GM12878 (cell line): ENCODE data around the gene DCPS.

Experiments used
- CEBPB ChIP-seq, 2 experiments: fragments of 150-350 bp in 1 of 2; IDR thresholded peaks; 2 replicates each; pipeline ENCODE4 v1.6.1; 2012 to 2014; ENCODE audit warnings: low read depth in 2 of 2, low read length in 2 of 2, borderline replicate concordance in 1 of 2, inconsistent platforms in 1 of 2
- CTCF ChIP-seq, 3 experiments: IDR thresholded peaks in 2 of 3; conservative IDR thresholded peaks in 1 of 3; 2 replicates each; pipeline ENCODE4 v1.5.1; 2011; ENCODE audit warnings: low read depth in 3 of 3, low read length in 3 of 3, mild to moderate bottlenecking in 3 of 3, control low read depth in 2 of 3, moderate library complexity in 2 of 3, inconsistent platforms in 1 of 3, mixed read lengths in 1 of 3; ENCODE audit not compliant: control insufficient read depth in 2 of 3, insufficient read depth in 1 of 3; ENCODE audit errors: extremely low read depth in 1 of 3
- POLR2AphosphoS5 ChIP-seq: IDR thresholded peaks from 2 replicates; pipeline ENCODE4 v1.6.1; 2011; ENCODE audit warnings: mild to moderate bottlenecking, low read length, inconsistent platforms
- TARDBP ChIP-seq: IDR thresholded peaks from 2 replicates; pipeline ENCODE4 v1.6.1; 2016; ENCODE audit warnings: borderline replicate concordance
- TCF3 ChIP-seq: IDR thresholded peaks from 2 replicates; pipeline ENCODE4 v1.6.1; 2012; ENCODE audit warnings: low read depth, mild to moderate bottlenecking, low read length, borderline replicate concordance; ENCODE audit not compliant: insufficient read depth
- ZNF274 ChIP-seq: IDR thresholded peaks from one replicate; pipeline ENCODE4 v1.8.0; 2011; ENCODE audit not compliant: insufficient read length, insufficient read depth
- TF ChIP-seq, protein P1 (sequence below): fragments of 450-650 bp; IDR thresholded peaks from 2 replicates; pipeline ENCODE4 v1.6.1; 2017; ENCODE audit warnings: mild to moderate bottlenecking
- TF ChIP-seq, protein P2 (sequence below): IDR thresholded peaks from 2 replicates; pipeline ENCODE4 v1.6.1; 2011; ENCODE audit warnings: low read depth, low read length, improper control_type of control experiment, borderline replicate concordance

DNA sequence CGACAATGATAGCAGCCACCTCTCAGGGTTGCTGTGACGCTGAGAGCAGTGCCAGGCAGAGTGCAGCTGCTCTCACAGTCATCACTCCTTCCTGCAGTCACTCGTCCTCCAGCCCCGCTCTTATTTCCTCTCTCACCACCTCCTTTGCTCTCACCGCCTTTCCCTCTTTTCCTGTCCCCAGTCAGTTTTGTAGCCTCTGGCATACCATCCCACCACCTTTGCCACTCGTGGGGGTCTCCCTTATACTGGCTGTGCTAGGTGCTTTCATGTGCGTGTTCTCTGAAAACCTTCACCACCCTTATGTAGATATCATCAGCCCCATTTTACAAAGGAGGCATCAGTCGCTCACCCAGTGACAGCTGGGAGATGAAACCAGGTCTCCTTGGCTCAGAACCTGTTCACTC, 32.3 kb downstream of the DCPS start:
- no peak for TF ChIP-seq ZNF274
- TF ChIP-seq CTCF (IDR thresholded peaks at IDR 0.05 in 2 of 3, conservative IDR thresholded peaks at IDR 0.05 in 1 of 3; ENCODE audit: control insufficient read depth in 2 of 3, extremely low read depth in 1 of 3, insufficient read depth in 1 of 3, low read depth in 3 of 3, low read length in 3 of 3), result no peak
- TF ChIP-seq, protein P1, sequence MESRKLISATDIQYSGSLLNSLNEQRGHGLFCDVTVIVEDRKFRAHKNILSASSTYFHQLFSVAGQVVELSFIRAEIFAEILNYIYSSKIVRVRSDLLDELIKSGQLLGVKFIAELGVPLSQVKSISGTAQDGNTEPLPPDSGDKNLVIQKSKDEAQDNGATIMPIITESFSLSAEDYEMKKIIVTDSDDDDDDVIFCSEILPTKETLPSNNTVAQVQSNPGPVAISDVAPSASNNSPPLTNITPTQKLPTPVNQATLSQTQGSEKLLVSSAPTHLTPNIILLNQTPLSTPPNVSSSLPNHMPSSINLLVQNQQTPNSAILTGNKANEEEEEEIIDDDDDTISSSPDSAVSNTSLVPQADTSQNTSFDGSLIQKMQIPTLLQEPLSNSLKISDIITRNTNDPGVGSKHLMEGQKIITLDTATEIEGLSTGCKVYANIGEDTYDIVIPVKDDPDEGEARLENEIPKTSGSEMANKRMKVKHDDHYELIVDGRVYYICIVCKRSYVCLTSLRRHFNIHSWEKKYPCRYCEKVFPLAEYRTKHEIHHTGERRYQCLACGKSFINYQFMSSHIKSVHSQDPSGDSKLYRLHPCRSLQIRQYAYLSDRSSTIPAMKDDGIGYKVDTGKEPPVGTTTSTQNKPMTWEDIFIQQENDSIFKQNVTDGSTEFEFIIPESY, result no peak
- no peak for TF ChIP-seq CEBPB (IDR thresholded peaks at IDR 0.05; ENCODE audit: borderline replicate concordance in 1 of 2, low read depth in 2 of 2, low read length in 2 of 2)
- TF ChIP-seq TARDBP, result no peak
- TF ChIP-seq, protein P2, sequence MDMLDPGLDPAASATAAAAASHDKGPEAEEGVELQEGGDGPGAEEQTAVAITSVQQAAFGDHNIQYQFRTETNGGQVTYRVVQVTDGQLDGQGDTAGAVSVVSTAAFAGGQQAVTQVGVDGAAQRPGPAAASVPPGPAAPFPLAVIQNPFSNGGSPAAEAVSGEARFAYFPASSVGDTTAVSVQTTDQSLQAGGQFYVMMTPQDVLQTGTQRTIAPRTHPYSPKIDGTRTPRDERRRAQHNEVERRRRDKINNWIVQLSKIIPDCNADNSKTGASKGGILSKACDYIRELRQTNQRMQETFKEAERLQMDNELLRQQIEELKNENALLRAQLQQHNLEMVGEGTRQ, result no peak
- TF ChIP-seq POLR2AphosphoS5, result no peak
- TF ChIP-seq TCF3, result no peak
